22Rv1 (cell line): ENCODE measurements around the gene ACD.

Source experiments
- H3K27ac ChIP-seq: fragments of 450-650 bp; 2 replicates; pipeline ENCODE4 v1.5.1; 2017
- CTCF ChIP-seq: fragments of 450-650 bp; IDR thresholded peaks from 2 replicates; pipeline ENCODE4 v1.5.1; 2017; ENCODE audit warnings: mild to moderate bottlenecking
- ZFX ChIP-seq: fragments of 450-650 bp; IDR thresholded peaks from 2 replicates; pipeline ENCODE4 v1.6.1; 2017; ENCODE audit warnings: antibody characterized with exemption, borderline replicate concordance

Gene ACD

GRCh38 chr16:67608364-67608763 lies 51.7 kb downstream of the ACD start:
- H3K27ac ChIP-seq: no peak overlapping the region
- no peak for TF ChIP-seq CTCF
- no peak for TF ChIP-seq ZFX
